Stromal cell of bone marrow (primary cell): ENCODE results near the gene IL10RA.

Experiments
- DNase-seq: peaks from one replicate; pipeline ENCODE4 v3.0.0-alpha.2; 2012; ENCODE audit warnings: low read depth

The IL10RA gene

GRCh38 chr11:118046964-118047700 is 60.9 kb downstream of the IL10RA start:
- no peak for DNase-seq

- DNase-seq = no peak
Measured at GRCh38 chr11:118047749-118048148, 61.6 kb downstream of the IL10RA start.

- DNase-seq = no peak
Measured at GRCh38 chr11:118048472-118049370, 62.5 kb downstream of the IL10RA start.

- no peak for DNase-seq
Measured at GRCh38 chr11:118049771-118050170, 63.6 kb downstream of the IL10RA start.

- no peak for DNase-seq
Measured at GRCh38 chr11:118050208-118050891, 64.2 kb downstream of the IL10RA start.
